ENCODE measurements around the gene HOXC5.

- TF ChIP-seq, protein P1, sequence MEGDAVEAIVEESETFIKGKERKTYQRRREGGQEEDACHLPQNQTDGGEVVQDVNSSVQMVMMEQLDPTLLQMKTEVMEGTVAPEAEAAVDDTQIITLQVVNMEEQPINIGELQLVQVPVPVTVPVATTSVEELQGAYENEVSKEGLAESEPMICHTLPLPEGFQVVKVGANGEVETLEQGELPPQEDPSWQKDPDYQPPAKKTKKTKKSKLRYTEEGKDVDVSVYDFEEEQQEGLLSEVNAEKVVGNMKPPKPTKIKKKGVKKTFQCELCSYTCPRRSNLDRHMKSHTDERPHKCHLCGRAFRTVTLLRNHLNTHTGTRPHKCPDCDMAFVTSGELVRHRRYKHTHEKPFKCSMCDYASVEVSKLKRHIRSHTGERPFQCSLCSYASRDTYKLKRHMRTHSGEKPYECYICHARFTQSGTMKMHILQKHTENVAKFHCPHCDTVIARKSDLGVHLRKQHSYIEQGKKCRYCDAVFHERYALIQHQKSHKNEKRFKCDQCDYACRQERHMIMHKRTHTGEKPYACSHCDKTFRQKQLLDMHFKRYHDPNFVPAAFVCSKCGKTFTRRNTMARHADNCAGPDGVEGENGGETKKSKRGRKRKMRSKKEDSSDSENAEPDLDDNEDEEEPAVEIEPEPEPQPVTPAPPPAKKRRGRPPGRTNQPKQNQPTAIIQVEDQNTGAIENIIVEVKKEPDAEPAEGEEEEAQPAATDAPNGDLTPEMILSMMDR (conservative IDR thresholded peaks at IDR 0.05; ENCODE audit: low read length) = no peak
- peak; percentile 24; the same call in 1 of the 2 replicates for TF ChIP-seq EZH2phosphoT487 (IDR thresholded peaks at IDR 0.05; ENCODE audit: borderline replicate concordance, low read depth, low read length)
These were observed 34.5 kb upstream of the HOXC5 start for GRCh38 chr12:53998110-53998899.

Data from OCI-LY7 (cell line).